PC-9 (cell line): Measurements from ENCODE around the gene MGST1.

Experiments
- EZH2 ChIP-seq: fragments of 200-600 bp; sonication (generic); IDR thresholded peaks from 2 replicates; pipeline ENCODE4 v1.8.0; 2017; ENCODE audit warnings: antibody characterized with exemption, low read depth
- TF ChIP-seq, protein P1 (sequence below): fragments of 200-600 bp; sonication (generic); conservative IDR thresholded peaks from 2 replicates; pipeline ENCODE4 v1.6.1; 2017; ENCODE audit warnings: mixed run types, antibody characterized with exemption, mild to moderate bottlenecking, moderate library complexity

DNA sequence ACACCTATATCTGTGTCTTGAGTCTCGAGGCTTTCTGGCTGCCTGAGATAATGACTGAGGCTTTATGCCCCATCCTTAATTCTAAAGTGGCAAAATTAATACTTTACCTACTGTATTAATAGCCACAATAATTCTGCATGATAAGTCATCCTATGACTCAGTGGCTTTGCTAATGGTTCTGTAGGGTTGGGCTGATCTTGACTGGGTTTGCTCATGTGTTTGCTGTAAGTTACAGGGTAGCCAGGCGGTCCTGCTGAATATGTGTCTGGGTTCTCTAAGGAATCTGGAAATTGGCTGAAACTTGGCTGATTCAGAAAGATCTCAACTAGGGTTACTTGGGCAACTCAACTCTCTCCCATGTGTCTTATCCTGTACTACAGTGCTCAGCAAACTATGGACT, 21.7 kb downstream of the MGST1 start:
- TF ChIP-seq, protein P1, sequence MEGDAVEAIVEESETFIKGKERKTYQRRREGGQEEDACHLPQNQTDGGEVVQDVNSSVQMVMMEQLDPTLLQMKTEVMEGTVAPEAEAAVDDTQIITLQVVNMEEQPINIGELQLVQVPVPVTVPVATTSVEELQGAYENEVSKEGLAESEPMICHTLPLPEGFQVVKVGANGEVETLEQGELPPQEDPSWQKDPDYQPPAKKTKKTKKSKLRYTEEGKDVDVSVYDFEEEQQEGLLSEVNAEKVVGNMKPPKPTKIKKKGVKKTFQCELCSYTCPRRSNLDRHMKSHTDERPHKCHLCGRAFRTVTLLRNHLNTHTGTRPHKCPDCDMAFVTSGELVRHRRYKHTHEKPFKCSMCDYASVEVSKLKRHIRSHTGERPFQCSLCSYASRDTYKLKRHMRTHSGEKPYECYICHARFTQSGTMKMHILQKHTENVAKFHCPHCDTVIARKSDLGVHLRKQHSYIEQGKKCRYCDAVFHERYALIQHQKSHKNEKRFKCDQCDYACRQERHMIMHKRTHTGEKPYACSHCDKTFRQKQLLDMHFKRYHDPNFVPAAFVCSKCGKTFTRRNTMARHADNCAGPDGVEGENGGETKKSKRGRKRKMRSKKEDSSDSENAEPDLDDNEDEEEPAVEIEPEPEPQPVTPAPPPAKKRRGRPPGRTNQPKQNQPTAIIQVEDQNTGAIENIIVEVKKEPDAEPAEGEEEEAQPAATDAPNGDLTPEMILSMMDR = no peak
- TF ChIP-seq EZH2 = no peak
